Testis (tissue), 3 donors: Measurements from ENCODE around the gene LRMDA. TPM values are rescaled to one million over a fixed set of nuclear protein-coding genes. Genes with fewer than 3 reads are reported as not detected.

ENCODE experiments used
- DNase-seq: peaks from one replicate; pipeline ENCODE4 v3.0.0-alpha.2; 2019
- H3K27ac ChIP-seq, 2 donors: fragments of 200-600 bp; sonication (generic); one replicate each; pipeline ENCODE4 v1.5.1; 2019
- H3K27me3 ChIP-seq: fragments of 200-600 bp; sonication (generic); one replicate; pipeline ENCODE4 v1.5.1; 2019
- H3K36me3 ChIP-seq: fragments of 200-600 bp; sonication (generic); one replicate; pipeline ENCODE4 v1.5.1; 2017; ENCODE audit warnings: low read depth; ENCODE audit errors: missing control alignments
- H3K4me1 ChIP-seq: fragments of 200-600 bp; sonication (generic); one replicate; pipeline ENCODE4 v1.5.1; 2019
- H3K4me3 ChIP-seq, 2 donors: fragments of 200-600 bp; sonication (generic); one replicate each; pipeline ENCODE4 v1.5.1; 2017 to 2019
- H3K9me3 ChIP-seq: fragments of 200-600 bp; sonication (generic); one replicate; pipeline ENCODE4 v1.5.1; 2017
- POLR2A ChIP-seq: fragments of 450-650 bp; IDR thresholded peaks from one replicate; pipeline ENCODE4 v1.6.1; 2017; ENCODE audit warnings: antibody characterized with exemption, mild to moderate bottlenecking, moderate library complexity
- WGBS, 2 donors: methylation state at CpG; one replicate each; pipeline ENCODE4 v1.1.5; 2018; 5-methylcytosine and 5-hydroxymethylcytosine counted together
- intact Hi-C: fragments of 100-400 bp; cut with DNase I; formaldehyde crosslinking; loops from one replicate; pipeline ENCODE4 v1.15.1; 2023; ENCODE audit warnings: low total_unique reads
- polyA plus RNA-seq: library from polyadenylated mRNA; stranded (reverse); fragments of 350-450 nt; fragmentation: Illumina TruSeq; extraction: RNeasy Lipid Tissue Mini Kit (QIAGEN cat#74804); gene quantifications from one replicate; pipeline ENCODE4 v1.2.3, GENCODE V29; 2014; ENCODE audit warnings: low read depth, low replicate concordance; ENCODE audit not compliant: insufficient read depth
- total RNA-seq, 2 donors: library from RNA; depleted of rRNA; stranded (reverse); fragments of >200 nt; gene quantifications; one replicate each; pipeline ENCODE4 v1.2.3, GENCODE V29; 2016
- TF ChIP-seq, protein P1 (sequence below), 3 experiments: fragments of 450-650 bp in 2 of 3; fragments of 200-600 bp in 1 of 3; sonication (generic) in 1 of 3; IDR thresholded peaks; one replicate each; pipeline ENCODE4 v1.5.1; 2016 to 2019; ENCODE audit warnings: antibody characterized with exemption in 3 of 3, mild to moderate bottlenecking in 2 of 3, moderate library complexity in 1 of 3

The LRMDA gene
- total and polyA plus RNA-seq, 3 donors from 2014 or later, result 7.6 to 13.8 (median 10.6) TPM

GRCh38 chr10:75801661-75802060, 370.2 kb downstream of the LRMDA start:
- intact Hi-C loops, result no loop called here
- Histone ChIP-seq H3K4me3 (no peak overlapping the region), H3K9me3 (no peaks in the 10 kb centered on the region), H3K27ac (no peak overlapping the region), H3K36me3 (no peaks in the 10 kb centered on the region), H3K27me3 (no peaks in the 10 kb centered on the region), H3K4me1 (no peaks in the 10 kb centered on the region)
- no peak for DNase-seq
- 80 to 91% methylated on average over 3 of the region's 3 CpGs for WGBS, 2 donors
- TF ChIP-seq POLR2A, result no peak
- TF ChIP-seq, protein P1, sequence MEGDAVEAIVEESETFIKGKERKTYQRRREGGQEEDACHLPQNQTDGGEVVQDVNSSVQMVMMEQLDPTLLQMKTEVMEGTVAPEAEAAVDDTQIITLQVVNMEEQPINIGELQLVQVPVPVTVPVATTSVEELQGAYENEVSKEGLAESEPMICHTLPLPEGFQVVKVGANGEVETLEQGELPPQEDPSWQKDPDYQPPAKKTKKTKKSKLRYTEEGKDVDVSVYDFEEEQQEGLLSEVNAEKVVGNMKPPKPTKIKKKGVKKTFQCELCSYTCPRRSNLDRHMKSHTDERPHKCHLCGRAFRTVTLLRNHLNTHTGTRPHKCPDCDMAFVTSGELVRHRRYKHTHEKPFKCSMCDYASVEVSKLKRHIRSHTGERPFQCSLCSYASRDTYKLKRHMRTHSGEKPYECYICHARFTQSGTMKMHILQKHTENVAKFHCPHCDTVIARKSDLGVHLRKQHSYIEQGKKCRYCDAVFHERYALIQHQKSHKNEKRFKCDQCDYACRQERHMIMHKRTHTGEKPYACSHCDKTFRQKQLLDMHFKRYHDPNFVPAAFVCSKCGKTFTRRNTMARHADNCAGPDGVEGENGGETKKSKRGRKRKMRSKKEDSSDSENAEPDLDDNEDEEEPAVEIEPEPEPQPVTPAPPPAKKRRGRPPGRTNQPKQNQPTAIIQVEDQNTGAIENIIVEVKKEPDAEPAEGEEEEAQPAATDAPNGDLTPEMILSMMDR (IDR thresholded peaks at IDR 0.05), result no peak

DNA sequence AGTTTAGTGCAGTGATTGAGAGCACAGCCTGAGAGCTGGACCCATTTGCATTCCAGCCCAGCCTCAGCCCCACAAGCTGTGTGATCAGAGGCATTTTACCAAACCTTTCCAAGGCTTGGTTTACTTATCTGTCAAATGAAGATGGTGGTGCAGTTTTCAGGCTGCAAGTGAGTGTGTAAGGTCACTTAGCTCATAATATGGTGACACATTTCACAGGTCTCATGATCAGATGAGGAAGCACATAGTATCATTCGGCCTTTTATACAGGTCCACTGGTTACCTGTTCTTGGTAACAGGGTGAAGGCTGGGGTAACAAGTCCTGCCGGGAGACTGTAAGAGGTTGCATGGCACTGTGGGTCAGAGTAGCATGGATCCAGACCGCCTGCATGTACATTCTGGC, 371.7 kb downstream of the LRMDA start:
- no peak overlapping the region for H3K27ac ChIP-seq
- no peak overlapping the region for H3K4me3 ChIP-seq
- WGBS, 2 donors, result 96 to 98% methylated on average over 3 of the region's 3 CpGs
- H3K27me3 ChIP-seq, result no peaks in the 10 kb centered on the region
- H3K36me3 ChIP-seq, result no peaks in the 10 kb centered on the region
- DNase-seq, result no peak
- H3K9me3 ChIP-seq, result no peaks in the 10 kb centered on the region
- TF ChIP-seq POLR2A, result no peak
- TF ChIP-seq, protein P1 (IDR thresholded peaks at IDR 0.05), result no peak
- no peaks in the 10 kb centered on the region for H3K4me1 ChIP-seq
- intact Hi-C loops, result no loop called here

DNA sequence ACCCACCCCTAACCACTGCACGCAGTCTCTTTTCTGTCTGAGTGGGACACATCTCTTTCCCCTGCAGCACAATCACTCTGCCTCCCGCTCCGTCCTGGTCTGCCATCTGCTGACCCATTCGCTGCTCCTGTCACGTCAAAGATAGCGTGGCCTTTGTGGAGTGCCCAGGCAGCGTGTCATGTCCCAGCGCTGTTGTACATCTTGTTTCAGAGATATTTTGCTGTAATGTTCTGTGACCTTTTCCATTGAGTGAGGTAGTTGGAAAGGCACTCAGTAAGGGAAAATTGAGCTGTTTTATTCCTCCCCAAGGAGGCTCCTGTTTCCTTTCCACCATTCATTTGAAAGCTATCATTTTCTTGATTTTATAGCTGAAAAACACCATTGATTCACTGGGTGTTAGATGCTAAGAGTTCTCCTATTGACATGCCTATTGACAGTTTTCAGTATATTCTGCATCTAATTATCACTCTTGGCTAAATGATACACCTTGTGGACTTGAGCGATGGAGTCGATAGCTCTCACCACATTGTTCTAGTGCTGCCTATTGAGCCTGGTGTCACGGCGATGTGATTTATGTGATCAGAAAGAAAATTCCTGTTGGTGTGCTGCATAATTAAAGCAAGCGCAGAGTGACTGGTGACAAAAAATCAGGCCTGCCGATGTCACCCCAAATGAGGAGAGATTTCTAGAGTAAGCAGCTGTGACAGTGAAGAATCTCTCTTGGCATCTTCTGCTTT, 372.6 kb downstream of the LRMDA start:
- H3K27ac ChIP-seq, result no peak overlapping the region

DNA sequence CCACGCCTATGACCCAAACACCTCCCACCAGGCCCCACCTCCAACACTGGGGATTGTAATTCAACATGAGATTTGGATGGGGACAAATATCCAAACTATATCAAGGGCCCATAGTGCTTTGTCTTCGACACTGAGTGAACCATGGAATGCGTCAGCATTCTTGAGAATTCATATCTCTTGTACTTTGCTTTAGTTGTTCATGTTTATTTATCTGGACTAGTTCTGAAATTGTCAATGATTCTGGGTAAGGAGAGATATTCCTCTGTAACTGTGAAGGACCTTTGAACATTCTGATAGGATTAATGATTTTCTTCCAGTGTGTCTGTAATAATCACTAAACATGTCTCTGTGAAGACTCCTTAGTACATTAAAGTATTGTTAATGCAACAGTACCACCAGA, 374.8 kb downstream of the LRMDA start:
- no peak overlapping the region for H3K27ac ChIP-seq
- WGBS, 2 donors, result 93 to 95% methylated on average over 3 of the region's 3 CpGs
- H3K9me3 ChIP-seq, result no peaks in the 10 kb centered on the region
- no peak for DNase-seq
- H3K4me3 ChIP-seq, result no peak overlapping the region
- TF ChIP-seq POLR2A, result no peak
- TF ChIP-seq, protein P1 (IDR thresholded peaks at IDR 0.05), result no peak
- no peaks in the 10 kb centered on the region for H3K27me3 ChIP-seq
- intact Hi-C loops, result no loop called here
- no peaks in the 10 kb centered on the region for H3K36me3 ChIP-seq
- H3K4me1 ChIP-seq, result no peaks in the 10 kb centered on the region

More for the DNA sequence above, 372.6 kb downstream of the LRMDA start:
- Histone ChIP-seq H3K27me3 (no peaks in the 10 kb centered on the region), H3K36me3 (no peaks in the 10 kb centered on the region), H3K4me3 (no peak overlapping the region), H3K9me3 (no peaks in the 10 kb centered on the region), H3K4me1 (no peaks in the 10 kb centered on the region)
- DNase-seq, result no peak
- 86 to 90% methylated on average over 14 of the region's 14 CpGs for WGBS, 2 donors
- intact Hi-C loops, result no loop called here
- no peak for TF ChIP-seq POLR2A
- TF ChIP-seq, protein P1 (IDR thresholded peaks at IDR 0.05), result no peak

DNA sequence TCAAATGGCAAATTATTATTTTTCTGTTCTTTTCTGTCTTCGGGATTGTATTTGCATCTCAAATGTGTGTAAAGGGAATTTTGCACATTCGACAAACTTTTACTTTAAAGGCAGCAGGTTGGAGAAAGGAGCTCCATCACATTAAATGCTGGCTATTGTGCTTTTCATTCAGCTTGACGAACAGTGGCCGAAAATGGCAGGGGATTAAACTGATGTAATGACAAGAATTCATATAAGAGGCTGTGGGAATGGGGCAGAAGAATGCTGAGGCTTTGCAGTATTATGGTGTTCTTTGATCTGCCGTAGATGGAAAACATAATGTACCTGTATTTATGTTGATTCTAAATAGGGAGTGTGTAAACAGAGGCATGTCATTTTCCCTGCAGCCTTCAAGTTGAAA, 376.0 kb downstream of the LRMDA start:
- DNase-seq, result no peak

More for the DNA sequence above, 376.0 kb downstream of the LRMDA start:
- WGBS, 2 donors, result 91 to 93% methylated on average over 5 of the region's 5 CpGs
- no peaks in the 10 kb centered on the region for H3K4me1 ChIP-seq
- H3K27ac ChIP-seq, result no peak overlapping the region
- no peak for TF ChIP-seq POLR2A
- TF ChIP-seq, protein P1 (IDR thresholded peaks at IDR 0.05), result no peak
- no peaks in the 10 kb centered on the region for H3K36me3 ChIP-seq
- H3K4me3 ChIP-seq, result no peak overlapping the region
- intact Hi-C loops, result no loop called here
- H3K27me3 ChIP-seq, result no peaks in the 10 kb centered on the region
- H3K9me3 ChIP-seq, result no peaks in the 10 kb centered on the region
